ENCODE results near the gene CAPN12. TPM values are rescaled to one million over a fixed set of nuclear protein-coding genes. Genes with fewer than 3 reads are reported as not detected.

CAPN12 gene
- total RNA-seq (2022) (not detected in 2 replicates), Bru-seq, nascent RNA (percentile 6 among the genes with signal in this experiment), BruChase-seq, experiment 1, labeled RNA remaining after a 6-hour chase (percentile 3 among the genes with signal in this experiment), BruChase-seq, experiment 2, labeled RNA remaining after a 2-hour chase (percentile 3 among the genes with signal in this experiment)
- long read RNA-seq, partial matches to known transcripts = 0 of 3 reads
- long read RNA-seq, other reads (novel, unspliced or antisense) = 3 of 3 reads

GRCh38 chr19:38744298-38744681 lies at the start of gene CAPN12:
CAPN12 (minus strand) TSS chr19:38744474; CDS start chr19:38744165, 309 bp downstream.
- BruUV-seq (replicated peaks) = no TSS peak
- CTCF ChIA-PET = interaction anchor here (0.6 kb wide), 2 partner anchors 35 to 197 kb away, joined by 3 to 6 read pairs; no protein-coding TSS in a partner anchor

GRCh38 chr19:38793671-38794070 lies 49.4 kb upstream of the CAPN12 start:
- no TSS peak for BruUV-seq (replicated peaks)
- intact Hi-C loops (cut with micrococcal nuclease) = no loop called here
- ChIA-PET POLR2A (interaction anchor here (0.6 to 3.2 kb wide), 9 partner anchors 11 to 761 kb away, joined by 3 to 18 read pairs (median 6); partner anchors contain the start of genes ECH1 and LGALS7), CTCF (interaction anchor here (0.7 to 1.9 kb wide), 2 partner anchors 18 to 106 kb away, joined by 3 to 7 read pairs; no protein-coding TSS in a partner anchor)
- H3K9me3 Mint-ChIP-seq (ENCODE audit: unreplicated experiment) = no peaks in the 10 kb centered on the region
- H3K4me3 Mint-ChIP-seq (ENCODE audit: unreplicated experiment) = no peak overlapping the region
- no peaks in the 10 kb centered on the region for H3K36me3 Mint-ChIP-seq (ENCODE audit: insufficient read depth, unreplicated experiment)
- DNase-seq (ENCODE audit: unreplicated experiment) = no peak
- TF ChIP-seq CTCF (IDR thresholded peaks at IDR 0.05; ENCODE audit: unreplicated experiment) = no peak
- peak overlapping the region; percentile 72 for H3K27ac Mint-ChIP-seq (ENCODE audit: low read depth, unreplicated experiment)
- no peaks in the 10 kb centered on the region for H3K27me3 Mint-ChIP-seq (ENCODE audit: insufficient read depth, unreplicated experiment)
- peaks cover 8% of the 10 kb centered on the region for H3K4me1 Mint-ChIP-seq (ENCODE audit: insufficient read depth, unreplicated experiment)

More at GRCh38 chr19:38744298-38744681, at the start of gene CAPN12:
- Mint-ChIP-seq H3K4me3 (ENCODE audit: unreplicated experiment) (no peak within 1 kb of the TSS), H3K4me1 (ENCODE audit: insufficient read depth, unreplicated experiment) (no peaks in the 10 kb centered on the region), H3K9me3 (ENCODE audit: unreplicated experiment) (no peaks in the 10 kb centered on the region), H3K36me3 (ENCODE audit: insufficient read depth, unreplicated experiment) (peaks cover under 1% of the 10 kb centered on the region), H3K27ac (ENCODE audit: low read depth, unreplicated experiment) (no peak within 1 kb of the TSS), H3K27me3 (ENCODE audit: insufficient read depth, unreplicated experiment) (no peaks in the 10 kb centered on the region)
- intact Hi-C loops (cut with micrococcal nuclease) = no loop called here
- POLR2A ChIA-PET = interaction anchor here (0.6 kb wide), 1 partner anchor 95 kb away, joined by 3 read pairs; no protein-coding TSS in a partner anchor
- no peak for TF ChIP-seq CTCF (IDR thresholded peaks at IDR 0.05; ENCODE audit: unreplicated experiment)
- no peak for DNase-seq (ENCODE audit: unreplicated experiment)

- BruUV-seq (replicated peaks) = no TSS peak
- intact Hi-C loops (cut with micrococcal nuclease) = no loop called here
- peak overlapping the region; percentile 24 for H3K4me3 Mint-ChIP-seq (ENCODE audit: unreplicated experiment)
- no peak for TF ChIP-seq CTCF (IDR thresholded peaks at IDR 0.05; ENCODE audit: unreplicated experiment)
- POLR2A ChIA-PET = interaction anchor here (0.9 to 3.2 kb wide), 7 partner anchors 10 to 102 kb away, joined by 3 to 18 read pairs (median 6); partner anchors contain the start of genes ECH1 and LGALS7
- peak; percentile 87 for DNase-seq (ENCODE audit: unreplicated experiment)
- H3K4me1 Mint-ChIP-seq (ENCODE audit: insufficient read depth, unreplicated experiment) = peaks cover 12% of the 10 kb centered on the region
- no peaks in the 10 kb centered on the region for H3K9me3 Mint-ChIP-seq (ENCODE audit: unreplicated experiment)
- H3K27ac Mint-ChIP-seq (ENCODE audit: low read depth, unreplicated experiment) = peak overlapping the region; percentile 72
- H3K36me3 Mint-ChIP-seq (ENCODE audit: insufficient read depth, unreplicated experiment) = no peaks in the 10 kb centered on the region
- CTCF ChIA-PET = interaction anchor here (0.6 to 1.9 kb wide), 3 partner anchors 18 to 106 kb away, joined by 3 to 7 read pairs (median 3); no protein-coding TSS in a partner anchor
- no peaks in the 10 kb centered on the region for H3K27me3 Mint-ChIP-seq (ENCODE audit: insufficient read depth, unreplicated experiment)
Measured at GRCh38 chr19:38793177-38793576, 48.9 kb upstream of the CAPN12 start.
